ENCODE results near the gene PELI3.

PELI3 gene

GRCh38 chr11:66475349-66476172, 8.9 kb downstream of the PELI3 start:
- DNase-seq (ENCODE audit: low spot score): no peak

- DNase-seq (ENCODE audit: low spot score): no peak
Measured at GRCh38 chr11:66476173-66476840, 9.6 kb downstream of the PELI3 start.

- DNase-seq (ENCODE audit: low spot score): no peak
Measured at GRCh38 chr11:66476841-66477251, 10.1 kb downstream of the PELI3 start.

- DNase-seq (ENCODE audit: low spot score): no peak
Measured at GRCh38 chr11:66477263-66478201, 10.8 kb downstream of the PELI3 start.

GRCh38 chr11:66478729-66479393, 12.2 kb downstream of the PELI3 start:
- DNase-seq (ENCODE audit: low spot score): peak; percentile 39

GRCh38 chr11:66479394-66480116, 12.8 kb downstream of the PELI3 start:
- no peak for DNase-seq (ENCODE audit: low spot score)

GRCh38 chr11:66480117-66480938, 13.6 kb downstream of the PELI3 start, which contains the start of gene DPP3:
TSS of gene DPP3 (plus strand) at chr11:66480434. CDS start at chr11:66482201, 1,767 bp downstream.
- peak; percentile 97 for DNase-seq (ENCODE audit: low spot score)

GRCh38 chr11:66484806-66485380, 18.2 kb downstream of the PELI3 start:
- no peak for DNase-seq (ENCODE audit: low spot score)

GRCh38 chr11:66488957-66489356, 22.3 kb downstream of the PELI3 start:
- no peak for DNase-seq (ENCODE audit: low spot score)

- DNase-seq (ENCODE audit: low spot score): no peak
Measured at GRCh38 chr11:66489636-66490035, 22.9 kb downstream of the PELI3 start.

- DNase-seq (ENCODE audit: low spot score): no peak
Measured at GRCh38 chr11:66491315-66491935, 24.7 kb downstream of the PELI3 start.

GRCh38 chr11:66492161-66492865, 25.6 kb downstream of the PELI3 start:
- DNase-seq (ENCODE audit: low spot score): no peak

GRCh38 chr11:66493130-66493529, 26.4 kb downstream of the PELI3 start:
- no peak for DNase-seq (ENCODE audit: low spot score)

GRCh38 chr11:66494458-66494857, 27.8 kb downstream of the PELI3 start:
- no peak for DNase-seq (ENCODE audit: low spot score)

GRCh38 chr11:66494935-66495334, 28.2 kb downstream of the PELI3 start:
- DNase-seq (ENCODE audit: low spot score): no peak

- no peak for DNase-seq (ENCODE audit: low spot score)
Measured at GRCh38 chr11:66495401-66495854, 28.7 kb downstream of the PELI3 start.

GRCh38 chr11:66497206-66497605, 30.5 kb downstream of the PELI3 start:
- no peak for DNase-seq (ENCODE audit: low spot score)

GRCh38 chr11:66498506-66498905, 31.8 kb downstream of the PELI3 start:
- DNase-seq (ENCODE audit: low spot score): no peak
